Left lobe of liver (tissue), 2 donors: ENCODE measurements around the gene PTK6. TPM values are rescaled to one million over a fixed set of nuclear protein-coding genes. Genes with fewer than 3 reads are reported as not detected.
A peak's percentile ranks its signal among the peaks of the same experiment; 100 is the strongest.

Experiments used
- ATAC-seq: fragments of 200-7000 bp; cut with Tn5 transposase; one replicate; pipeline ENCODE4 v1.9.1; 2020; ENCODE audit warnings: mild to moderate bottlenecking, moderate library complexity
- DNase-seq: peaks from one replicate; pipeline ENCODE4 v3.0.0-alpha.2; 2020; ENCODE audit warnings: low spot score
- total RNA-seq: library from RNA; stranded (reverse); gene quantifications from one replicate; pipeline ENCODE4 v1.2.1, GENCODE V29; 2021
- donor health status: DM: no; HTN: no; CAD: no; lungs with moderate emphysema.
- donor health status: DM: no; HTN: yes; CAD: no.

The PTK6 gene
- total RNA-seq, 1 donor from 2014 or later: 12.0 TPM

GRCh38 chr20:63497946-63498935, 38.9 kb downstream of the PTK6 start:
- DNase-seq (no peak), ATAC-seq (no peak)

- DNase-seq (no peak), ATAC-seq (no peak)
Observed at GRCh38 chr20:63497138-63497945, 39.8 kb downstream of the PTK6 start.

GRCh38 chr20:63496596-63497120, 40.5 kb downstream of the PTK6 start:
- DNase-seq: no peak
- ATAC-seq: peak; percentile 68

DNA sequence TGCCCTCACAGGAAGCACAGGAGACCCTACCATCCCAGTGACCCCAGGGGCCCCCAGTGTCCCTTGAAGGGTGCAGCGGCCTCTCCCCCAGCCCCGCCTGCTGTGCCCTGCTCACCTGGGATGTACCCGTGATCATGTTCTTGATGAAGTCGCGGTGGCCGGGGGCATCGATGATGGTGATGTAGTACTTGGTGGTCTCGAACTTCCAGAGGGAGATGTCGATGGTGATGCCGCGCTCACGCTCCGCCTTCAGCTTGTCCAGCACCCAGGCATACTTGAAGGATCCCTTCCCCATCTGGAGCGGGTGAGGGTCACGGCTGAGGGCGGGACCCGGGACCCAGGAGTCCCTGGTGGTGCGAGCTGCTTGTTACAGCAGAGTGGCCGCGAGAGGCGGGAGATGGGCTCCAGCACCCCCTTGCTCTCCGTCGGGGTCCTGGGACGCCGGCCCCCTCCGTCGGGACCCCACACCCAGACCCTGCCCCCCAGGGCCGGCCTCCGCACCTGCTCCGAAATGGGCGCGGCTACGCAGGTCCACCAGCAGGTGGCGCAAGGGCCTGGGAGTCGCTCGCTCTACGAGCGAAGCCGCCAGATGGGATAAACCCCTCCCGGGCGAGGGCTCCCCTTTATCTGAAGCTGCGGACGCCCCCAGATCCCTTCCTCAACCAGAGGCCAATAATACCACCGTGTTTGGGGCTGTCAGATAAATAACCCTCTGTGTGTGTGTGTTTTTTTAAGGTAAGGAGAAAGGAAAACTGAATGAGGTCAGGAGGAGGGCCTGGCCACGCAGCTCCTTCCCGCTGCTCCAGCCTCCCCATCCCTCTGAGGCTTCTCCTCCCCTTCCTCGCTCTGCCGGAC, 41.2 kb downstream of the PTK6 start:
- peak; percentile 67 for DNase-seq
- ATAC-seq: peak; percentile 83

DNA sequence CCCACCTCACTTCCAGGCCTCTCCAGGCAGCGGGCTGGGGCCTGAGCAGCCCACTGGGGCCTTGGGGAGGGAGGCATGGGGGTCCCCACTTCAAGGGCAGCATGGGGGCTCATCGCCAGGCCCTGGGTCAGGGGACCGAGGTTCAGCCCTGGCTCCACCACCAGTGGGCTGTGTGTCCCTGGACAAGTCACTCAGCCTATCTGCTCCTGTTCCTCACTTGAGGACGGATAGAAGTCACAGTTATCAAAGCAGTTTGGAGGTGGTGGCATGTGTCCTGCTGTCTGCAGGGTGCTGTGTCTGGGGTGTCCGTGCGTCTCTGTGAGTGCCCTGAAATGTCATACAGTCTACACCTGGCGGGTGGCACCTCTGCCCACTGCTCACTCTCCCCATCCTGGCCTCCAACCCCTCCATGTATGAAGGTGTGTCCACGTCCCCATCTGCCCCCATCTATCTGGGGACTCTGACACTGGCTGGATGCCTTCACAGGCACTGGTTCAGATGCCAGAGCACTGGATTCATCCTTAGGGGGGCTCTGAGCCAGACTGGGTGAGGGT, 41.9 kb downstream of the PTK6 start:
- DNase-seq (no peak), ATAC-seq (no peak)

GRCh38 chr20:63494420-63495166, 42.6 kb downstream of the PTK6 start:
- DNase-seq (no peak), ATAC-seq (no peak)

- DNase-seq (no peak), ATAC-seq (no peak)
Observed at GRCh38 chr20:63494084-63494419, 43.1 kb downstream of the PTK6 start.

- no peak for ATAC-seq
- DNase-seq: no peak
Observed at GRCh38 chr20:63493563-63494020, 43.6 kb downstream of the PTK6 start.

GRCh38 chr20:63492982-63493381, 44.2 kb downstream of the PTK6 start:
- ATAC-seq: no peak

DNA sequence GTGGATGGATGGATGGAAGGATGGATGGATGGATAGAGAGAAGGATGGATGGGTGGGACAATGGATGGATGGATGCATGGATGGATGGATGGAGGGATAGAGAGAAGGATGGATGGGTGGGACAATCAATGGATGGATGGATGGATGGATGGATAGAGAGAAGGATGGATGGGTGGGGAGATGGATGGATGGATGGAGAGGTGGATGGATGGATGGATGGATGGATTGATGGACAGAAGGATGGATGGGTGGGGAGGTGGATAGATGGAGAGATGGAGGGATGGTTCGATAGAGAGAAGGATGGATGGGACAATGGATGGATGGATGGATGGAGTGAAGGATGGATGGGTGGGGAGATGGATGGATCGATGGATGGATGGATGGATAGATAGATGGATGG, 44.7 kb downstream of the PTK6 start:
- DNase-seq (no peak), ATAC-seq (no peak)

More at GRCh38 chr20:63492982-63493381, 44.2 kb downstream of the PTK6 start:
- DNase-seq: no peak

GRCh38 chr20:63491635-63492230, 45.4 kb downstream of the PTK6 start:
- DNase-seq (no peak), ATAC-seq (no peak)

DNA sequence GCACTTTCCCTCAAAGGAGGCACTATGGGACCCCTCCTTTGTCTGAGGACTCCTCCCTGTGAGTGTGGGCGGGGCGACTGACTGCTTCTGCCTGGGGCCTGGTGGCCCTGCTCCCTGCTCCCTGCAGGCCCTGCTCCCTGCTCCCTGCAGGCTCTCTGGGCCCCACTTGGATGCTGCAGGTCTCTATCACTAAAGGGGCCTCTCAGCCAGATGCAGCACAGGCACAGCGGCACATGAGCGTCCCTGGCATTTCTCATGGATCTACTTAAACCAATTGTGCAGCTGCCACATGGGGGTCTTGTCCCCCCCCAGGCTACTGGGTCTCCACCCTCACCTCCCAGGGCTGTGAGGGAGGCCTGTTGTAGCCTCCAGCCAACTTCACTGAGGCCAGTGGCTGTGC, 46.1 kb downstream of the PTK6 start:
- no peak for ATAC-seq
- DNase-seq: no peak

DNA sequence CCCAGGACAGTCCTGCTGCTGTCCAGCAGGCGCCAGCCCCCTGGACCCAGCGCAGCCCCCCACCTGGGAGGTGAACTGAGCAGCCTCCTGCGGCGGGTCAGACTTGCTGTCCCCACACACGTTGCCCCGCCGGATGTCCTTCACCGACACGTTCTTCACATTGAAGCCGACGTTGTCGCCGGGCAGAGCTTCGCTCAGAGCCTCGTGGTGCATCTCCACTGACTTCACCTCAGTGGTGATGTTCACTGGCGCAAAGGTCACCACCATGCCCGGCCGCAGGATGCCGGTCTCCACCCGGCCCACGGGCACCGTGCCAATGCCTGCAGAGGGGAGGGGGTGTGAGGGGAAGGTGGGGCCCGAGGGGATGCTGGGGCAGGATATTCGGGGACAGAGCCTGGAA, 46.8 kb downstream of the PTK6 start:
- ATAC-seq: no peak
- DNase-seq: no peak

DNA sequence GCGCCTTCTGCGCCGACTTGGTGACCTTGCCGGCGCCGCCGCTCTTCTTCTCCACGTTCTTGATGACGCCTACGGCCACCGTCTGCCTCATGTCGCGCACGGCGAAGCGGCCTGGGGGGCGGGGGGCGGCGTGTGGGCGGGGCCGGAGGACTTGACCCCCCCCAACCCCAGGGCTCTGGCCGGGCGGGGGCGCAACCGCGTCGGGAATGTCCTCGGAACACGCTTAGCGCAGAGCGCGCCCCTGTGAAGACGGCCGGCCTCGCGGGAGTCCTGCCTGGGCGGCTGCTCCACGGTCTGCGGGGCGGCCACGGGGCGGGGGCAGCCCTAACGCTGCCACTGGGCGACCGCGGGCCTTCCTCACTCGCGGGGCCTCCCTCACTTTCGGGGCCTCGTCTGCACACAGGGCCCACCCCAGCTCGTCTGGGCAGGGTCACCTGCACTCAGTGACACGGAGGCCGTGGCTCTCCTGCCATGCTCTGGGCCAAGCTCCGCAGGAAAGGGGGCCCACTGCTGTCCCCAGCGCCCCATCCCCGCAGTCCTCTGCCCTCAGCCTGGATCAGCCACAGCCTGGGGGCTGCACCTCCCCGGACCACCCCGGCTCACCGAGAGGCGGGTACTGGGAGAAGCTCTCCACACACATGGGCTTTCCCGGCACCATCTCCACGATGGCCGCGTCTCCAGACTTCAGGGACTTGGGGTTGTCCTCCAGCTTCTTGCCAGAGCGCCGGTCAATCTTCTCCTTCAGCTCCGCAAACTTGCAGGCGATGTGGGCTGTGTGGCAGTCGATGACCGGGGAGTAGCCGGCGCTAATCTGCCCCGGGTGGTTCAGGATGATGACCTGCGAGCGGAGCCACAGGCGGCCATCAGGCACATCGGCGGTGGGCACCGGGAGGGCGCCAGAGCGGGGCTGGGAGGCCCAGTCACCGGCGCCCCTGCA, 48.6 kb downstream of the PTK6 start:
- ATAC-seq (no peak), DNase-seq (no peak)

DNA sequence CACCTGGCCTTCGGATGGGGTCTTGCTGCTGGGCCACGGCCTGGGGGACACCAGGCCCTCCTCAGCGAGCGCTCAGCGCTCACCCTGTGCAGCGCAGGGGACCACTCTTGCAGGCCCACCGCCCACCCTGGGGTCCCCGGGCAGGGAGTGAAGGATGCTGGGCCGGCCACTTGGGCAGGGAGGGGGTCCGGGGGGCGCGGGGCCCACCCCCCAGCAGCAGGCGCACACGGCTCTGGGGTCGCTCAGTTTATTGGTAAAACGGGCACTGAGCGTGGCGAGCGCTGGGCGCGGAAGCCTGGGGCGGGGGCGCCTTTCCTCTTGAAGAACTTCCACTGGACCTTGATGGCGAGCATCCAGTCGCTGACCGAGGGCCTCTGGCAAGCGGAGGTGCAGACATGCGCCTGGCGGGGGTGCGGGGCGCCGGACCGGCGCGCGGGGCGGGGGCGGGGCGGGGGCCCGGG, 49.4 kb downstream of the PTK6 start:
- DNase-seq (no peak), ATAC-seq (no peak)

DNA sequence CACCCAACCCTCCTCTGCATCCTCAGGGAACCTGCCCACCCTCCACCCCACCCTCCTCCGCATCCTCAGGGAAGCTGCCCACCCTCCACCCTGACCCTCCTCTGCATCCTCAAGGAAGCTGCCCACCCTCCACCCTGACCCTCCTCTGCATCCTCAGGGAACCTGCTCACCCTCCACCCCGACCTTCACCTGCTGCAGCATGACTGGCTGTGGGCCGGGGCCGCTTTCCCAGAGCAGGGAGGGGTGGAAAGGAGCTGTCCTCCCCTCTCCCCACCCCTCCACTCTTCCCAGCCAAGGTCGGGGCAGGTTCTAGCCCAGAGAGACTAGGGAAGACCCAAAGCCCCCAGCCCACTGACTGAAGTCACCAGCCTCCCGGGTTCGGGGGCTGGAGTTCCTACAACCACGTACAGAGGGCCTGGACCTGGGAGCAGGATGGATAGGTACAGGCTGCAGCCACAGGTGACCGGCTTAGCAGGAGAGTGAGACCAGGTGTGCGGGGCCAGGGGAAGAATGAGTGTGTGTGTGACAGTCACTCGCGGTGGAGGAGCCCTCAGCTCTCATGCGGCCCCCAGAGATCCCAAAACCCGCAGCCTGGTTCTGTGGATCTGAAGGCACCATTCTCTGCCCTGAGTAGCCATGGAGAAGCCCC, 49.9 kb downstream of the PTK6 start:
- ATAC-seq: no peak
- no peak for DNase-seq

DNA sequence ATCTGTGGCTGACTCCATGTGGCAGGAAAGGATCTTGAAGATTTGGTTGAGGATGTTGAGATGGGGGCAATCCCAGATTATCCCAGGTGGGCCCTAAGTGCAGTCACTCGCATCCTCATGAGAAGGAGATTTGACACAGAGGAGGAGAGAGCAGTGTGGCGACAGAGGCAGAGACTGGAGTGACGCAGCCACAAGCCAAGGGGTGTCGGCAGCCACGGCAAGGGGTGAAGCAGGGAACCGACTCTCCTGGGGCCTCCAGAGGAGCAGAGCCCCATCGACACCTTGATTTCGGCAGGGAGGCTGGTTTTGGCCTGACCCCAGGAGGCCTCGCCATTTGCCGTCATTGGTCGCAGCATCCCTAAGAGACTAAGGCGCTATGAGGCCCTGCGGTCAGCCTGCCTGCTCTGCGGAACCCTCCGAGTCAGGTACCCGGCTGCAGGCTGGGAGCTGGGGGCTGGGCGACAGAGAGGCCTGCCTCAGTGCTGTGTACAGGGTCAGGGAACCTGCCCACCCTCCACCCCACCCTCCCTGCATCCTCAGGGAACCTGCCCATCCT, 50.8 kb downstream of the PTK6 start:
- DNase-seq: no peak
- no peak for ATAC-seq
